PC-3 (cell line): ENCODE measurements around the gene C1QL1. TPM values are rescaled to one million over a fixed set of nuclear protein-coding genes. Genes with fewer than 3 reads are reported as not detected.

Experiments
- ATAC-seq: fragments of 200-7000 bp; cut with Tn5 transposase; 2 replicates; pipeline ENCODE4 v1.9.1; 2020; ENCODE audit warnings: mild to moderate bottlenecking, moderate library complexity
- BruUV-seq: library from RNA; stranded (reverse); fragments of 400-500 nt; replicated peaks from 2 replicates; lab custom pipeline; 2021; lab: Mats Ljungman, UMichigan
- CTCF ChIA-PET: fragments of 300-600 bp; sonication (Branson Sonifier 250); formaldehyde crosslinking; loops from one replicate; lab custom pipeline; 2022; ENCODE audit warnings: antibody characterized with exemption; lab: Charles Lee
- POLR2A ChIA-PET: fragments of 300-600 bp; sonication (Branson Sonifier 250); formaldehyde crosslinking; loops from one replicate; lab custom pipeline; 2022; ENCODE audit warnings: antibody characterized with exemption; ENCODE audit not compliant: unreplicated experiment; lab: Charles Lee
- DNase-seq: peaks from one replicate; pipeline ENCODE4 v3.0.0-alpha.2; 2015
- H2AFZ ChIP-seq: fragments of 300-600 bp; sonication (generic); 2 replicates; pipeline ENCODE4 v1.6.0; 2016; ENCODE audit warnings: antibody characterized with exemption, low read length
- H3F3A ChIP-seq: fragments of 300-600 bp; sonication (generic); one replicate; pipeline ENCODE4 v1.6.0; 2017; ENCODE audit warnings: antibody characterized with exemption, low read length, control low read depth, mild to moderate bottlenecking; ENCODE audit not compliant: unreplicated experiment
- H3K27ac ChIP-seq: fragments of 300-600 bp; sonication (generic); 2 replicates; pipeline ENCODE4 v1.5.1; 2016; ENCODE audit warnings: mild to moderate bottlenecking, low read length
- H3K27me3 ChIP-seq: fragments of 300-600 bp; sonication (generic); 2 replicates; pipeline ENCODE4 v1.6.1; 2016; ENCODE audit warnings: low read length, mixed read lengths
- H3K36me3 ChIP-seq: fragments of 300-600 bp; sonication (generic); 2 replicates; pipeline ENCODE4 v1.6.1; 2016; ENCODE audit warnings: low read depth, mixed run types, low read length, mixed read lengths
- H3K4me1 ChIP-seq: fragments of 300-600 bp; sonication (generic); 2 replicates; pipeline ENCODE4 v1.5.1; 2016; ENCODE audit warnings: low read length; ENCODE audit not compliant: insufficient read depth
- H3K4me2 ChIP-seq: fragments of 300-600 bp; sonication (generic); 2 replicates; pipeline ENCODE4 v1.6.0; 2016; ENCODE audit warnings: low read length
- H3K4me3 ChIP-seq: fragments of 300-600 bp; sonication (generic); 2 replicates; pipeline ENCODE4 v1.5.1; 2016; ENCODE audit warnings: mild to moderate bottlenecking, low read length, mixed read lengths
- H3K79me2 ChIP-seq: fragments of 300-600 bp; sonication (generic); 2 replicates; pipeline ENCODE4 v1.6.1; 2017; ENCODE audit warnings: low read length, mixed read lengths
- H3K9ac ChIP-seq: fragments of 300-600 bp; sonication (generic); 2 replicates; pipeline ENCODE4 v1.6.0; 2016; ENCODE audit warnings: mild to moderate bottlenecking, low read length
- H3K9me2 ChIP-seq: fragments of 300-600 bp; sonication (generic); replicated peaks from 2 replicates; pipeline ENCODE4 v1.6.1; 2016; ENCODE audit warnings: mixed run types, low read length, mixed read lengths
- H3K9me3 ChIP-seq: fragments of 300-600 bp; sonication (generic); 2 replicates; pipeline ENCODE4 v1.6.1; 2016; ENCODE audit warnings: low read length, mixed read lengths
- H4K20me1 ChIP-seq: fragments of 300-600 bp; sonication (generic); 2 replicates; pipeline ENCODE4 v1.6.1; 2016; ENCODE audit warnings: low read length, mixed read lengths
- CTCF ChIP-seq: fragments of 300-600 bp; sonication (generic); conservative IDR thresholded peaks from 2 replicates; pipeline ENCODE4 v1.5.1; 2017; ENCODE audit warnings: antibody characterized with exemption, low read depth, mild to moderate bottlenecking, low read length
- EZH2 ChIP-seq: fragments of 300-600 bp; sonication (generic); IDR thresholded peaks from one replicate; pipeline ENCODE4 v1.6.1; 2017; ENCODE audit warnings: antibody characterized with exemption, mild to moderate bottlenecking, low read length; ENCODE audit not compliant: unreplicated experiment
- EZH2phosphoT487 ChIP-seq: fragments of 300-600 bp; sonication (generic); IDR thresholded peaks from 2 replicates; pipeline ENCODE4 v1.6.1; 2018; ENCODE audit warnings: mild to moderate bottlenecking, antibody characterized with exemption, low read length, borderline replicate concordance
- intact Hi-C: fragments of 100-400 bp; cut with micrococcal nuclease; formaldehyde crosslinking; loops from 2 replicates; pipeline ENCODE4 v1.9.0; 2023
- total RNA-seq: library from RNA; depleted of rRNA; stranded (reverse); fragments of >200 nt; gene quantifications from 2 replicates; pipeline ENCODE4 v1.2.3, GENCODE V29; 2014

The C1QL1 gene
- total RNA-seq, 1 experiment from 2014 or later, result 2.8 TPM

- no TSS peak for BruUV-seq
- peaks cover 18% of the 10 kb centered on the region for H3K4me1 ChIP-seq
- no peak overlapping the region for H3K27ac ChIP-seq
These were observed 46.8 kb downstream of the C1QL1 start for GRCh38 chr17:44921122-44921882.

GRCh38 chr17:44920565-44920940, 47.5 kb downstream of the C1QL1 start:
- ATAC-seq (no peak), DNase-seq (no peak)
- Histone ChIP-seq H3F3A (peaks cover 7% of the 10 kb centered on the region), H3K79me2 (no peaks in the 10 kb centered on the region), H3K27me3 (no peaks in the 10 kb centered on the region), H3K4me1 (peaks cover 24% of the 10 kb centered on the region), H4K20me1 (no peaks in the 10 kb centered on the region), H3K4me2 (no peak overlapping the region), H3K9ac (no peak overlapping the region), H3K9me2 (no peaks in the 10 kb centered on the region), H3K36me3 (no peaks in the 10 kb centered on the region; the same call in 1 of the 2 replicates), H3K9me3 (no peaks in the 10 kb centered on the region), H2AFZ (no peak overlapping the region; the same call in 1 of the 2 replicates), H3K4me3 (no peak overlapping the region), H3K27ac (no peak overlapping the region)
- BruUV-seq, result no TSS peak
- TF ChIP-seq CTCF, result no peak
- TF ChIP-seq EZH2, result no peak
- no peak for TF ChIP-seq EZH2phosphoT487
- ChIA-PET POLR2A (interaction anchor here (0.5 kb wide), 1 partner anchor 259 kb away, joined by 6 read pairs; no protein-coding TSS in a partner anchor), CTCF (interaction anchor here (0.6 to 2.7 kb wide), 10 partner anchors 10 to 178 kb away, joined by 3 to 45 read pairs (median 5); partner anchors contain the start of gene EFTUD2)
- intact Hi-C loops, result loop anchor here (1.0 to 5.0 kb wide), 3 partner anchors 57 to 212 kb away; partner anchors contain the start of gene PLCD3

More at GRCh38 chr17:44921122-44921882, 46.8 kb downstream of the C1QL1 start:
- Histone ChIP-seq H3K9me2 (no peaks in the 10 kb centered on the region), H3K4me2 (no peak overlapping the region), H3K79me2 (no peaks in the 10 kb centered on the region), H3K27me3 (no peaks in the 10 kb centered on the region), H2AFZ (no peak overlapping the region), H3F3A (peaks cover 7% of the 10 kb centered on the region), H3K9me3 (no peaks in the 10 kb centered on the region), H3K36me3 (peaks cover 7% of the 10 kb centered on the region; the same call in 1 of the 2 replicates), H3K9ac (no peak overlapping the region), H4K20me1 (no peaks in the 10 kb centered on the region), H3K4me3 (no peak overlapping the region)
- no peak for ATAC-seq
- intact Hi-C loops, result loop anchor here (5.0 kb wide), 1 partner anchor 211 kb away; the partner anchor contains the start of gene PLCD3
- TF ChIP-seq CTCF (no peak), EZH2phosphoT487 (no peak), EZH2 (no peak)
- POLR2A ChIA-PET, result interaction anchor here (0.5 to 0.6 kb wide), 2 partner anchors 104 to 259 kb away, joined by 3 to 6 read pairs; no protein-coding TSS in a partner anchor
- no peak for DNase-seq
- CTCF ChIA-PET, result interaction anchor here (0.7 to 2.7 kb wide), 4 partner anchors 11 to 178 kb away, joined by 5 to 45 read pairs (median 10); no protein-coding TSS in a partner anchor
